Right forelimb (tissue), 1 donor: ENCODE measurements around the gene EMILIN2.
"Not testable (repeated sequence)": the region's sequence is repeated elsewhere in the genome, so short reads cannot be mapped to it uniquely, and the experiment has no call there.

Source experiments
- DNase-seq: peaks from one replicate; pipeline ENCODE4 v3.0.0-alpha.2; 2018

Gene EMILIN2

GRCh38 chr18:2847317-2848246 lies 776 bp downstream of the EMILIN2 start:
- peak; percentile 72 for DNase-seq

GRCh38 chr18:2848247-2849246 lies 1.7 kb downstream of the EMILIN2 start:
- DNase-seq, result no peak

GRCh38 chr18:2850816-2851215 lies 4.0 kb downstream of the EMILIN2 start:
- DNase-seq, result no peak

- no peak for DNase-seq
Observed at GRCh38 chr18:2851771-2852170, 5.0 kb downstream of the EMILIN2 start.

GRCh38 chr18:2852460-2852859 lies 5.7 kb downstream of the EMILIN2 start:
- not testable (repeated sequence) for DNase-seq

GRCh38 chr18:2853173-2853925 lies 6.5 kb downstream of the EMILIN2 start:
- DNase-seq, result no peak

- DNase-seq, result no peak
Observed at GRCh38 chr18:2853926-2854664, 7.3 kb downstream of the EMILIN2 start.

- no peak for DNase-seq
Observed at GRCh38 chr18:2854875-2855274, 8.1 kb downstream of the EMILIN2 start.

GRCh38 chr18:2855560-2856350 lies 8.9 kb downstream of the EMILIN2 start:
- DNase-seq, result no peak

GRCh38 chr18:2856547-2857170 lies 9.9 kb downstream of the EMILIN2 start:
- no peak for DNase-seq

- no peak for DNase-seq
Observed at GRCh38 chr18:2857491-2858131, 10.8 kb downstream of the EMILIN2 start.

GRCh38 chr18:2860397-2860796 lies 13.6 kb downstream of the EMILIN2 start:
- not testable (repeated sequence) for DNase-seq

- DNase-seq, result not testable (repeated sequence)
Observed at GRCh38 chr18:2863997-2864396, 17.2 kb downstream of the EMILIN2 start.

- not testable (repeated sequence) for DNase-seq
Observed at GRCh38 chr18:2866465-2866864, 19.7 kb downstream of the EMILIN2 start.

GRCh38 chr18:2869207-2869606 lies 22.4 kb downstream of the EMILIN2 start:
- DNase-seq, result no peak

- peak; percentile 24 for DNase-seq
Observed at GRCh38 chr18:2871111-2871720, 24.4 kb downstream of the EMILIN2 start.

- DNase-seq, result no peak
Observed at GRCh38 chr18:2872095-2872494, 25.3 kb downstream of the EMILIN2 start.

- DNase-seq, result no peak
Observed at GRCh38 chr18:2874765-2875164, 28.0 kb downstream of the EMILIN2 start.

- peak; percentile 41 for DNase-seq
Observed at GRCh38 chr18:2878656-2879330, 32.0 kb downstream of the EMILIN2 start.
